Stimulated activated naive CD8-positive, alpha-beta T cell treated with anti-CD3 and anti-CD28 coated beads, Interleukin-15, Interleukin-2, amounts not matched to agents 100 ng/mL and 50 ng/mL, for 24 hours (primary cell): Measurements from ENCODE around the gene TTLL5.

ENCODE experiments used
- H3K27ac Mint-ChIP-seq: one replicate; pipeline ENCODE4 v1.8.0; 2021; ENCODE audit warnings: mild to moderate bottlenecking, mixed read lengths
- H3K27me3 Mint-ChIP-seq: one replicate; pipeline ENCODE4 v1.8.0; 2021; ENCODE audit warnings: mixed read lengths
- H3K36me3 Mint-ChIP-seq: one replicate; pipeline ENCODE4 v1.8.0; 2021; ENCODE audit warnings: low read depth, mixed read lengths
- H3K4me1 Mint-ChIP-seq: one replicate; pipeline ENCODE4 v1.8.0; 2021; ENCODE audit warnings: low read depth, mixed read lengths
- H3K4me3 Mint-ChIP-seq: one replicate; pipeline ENCODE4 v1.8.0; 2021; ENCODE audit warnings: mild to moderate bottlenecking, mixed read lengths
- H3K9me3 Mint-ChIP-seq: one replicate; pipeline ENCODE4 v1.8.0; 2021; ENCODE audit warnings: mixed read lengths

The TTLL5 gene

DNA sequence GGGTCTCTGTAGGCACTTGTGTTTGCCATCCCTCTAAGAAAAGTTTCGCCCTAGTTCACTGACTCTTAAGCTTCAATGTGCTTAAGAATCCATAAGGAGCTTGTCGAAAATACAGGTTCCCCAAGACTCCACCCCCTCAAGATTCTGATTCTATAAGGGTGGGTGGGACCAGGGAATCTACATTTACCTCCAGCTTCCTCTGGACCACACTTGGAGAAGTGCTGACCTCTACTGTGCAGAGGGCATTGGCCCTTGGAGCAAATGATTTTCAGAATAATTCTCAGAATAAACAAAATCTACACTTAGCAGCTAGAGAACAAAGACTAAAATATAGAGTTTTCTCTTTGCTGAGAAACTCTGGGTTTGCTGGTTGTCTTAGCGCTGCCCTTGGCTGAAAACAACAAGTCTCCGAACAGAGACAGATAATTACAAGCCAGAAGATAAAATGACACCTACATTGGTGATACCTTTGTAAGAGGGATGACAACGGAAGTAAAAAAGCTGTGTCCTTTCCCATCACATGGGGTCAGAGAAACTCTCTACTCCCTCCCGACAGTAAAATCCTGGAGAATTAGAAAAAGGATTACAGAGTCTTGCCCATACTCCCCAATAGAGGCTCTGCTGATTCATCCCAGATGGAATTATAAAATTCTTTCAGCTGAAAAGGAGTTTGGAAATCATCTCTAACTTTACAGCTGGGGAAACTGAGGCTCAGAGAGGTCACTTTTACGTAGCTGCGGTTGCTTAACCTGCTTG is 316.0 kb downstream of the TTLL5 start:
- H3K9me3 Mint-ChIP-seq, result no peaks in the 10 kb centered on the region
- H3K4me1 Mint-ChIP-seq, result peaks cover 36% of the 10 kb centered on the region
- no peak overlapping the region for H3K27ac Mint-ChIP-seq
- no peak overlapping the region for H3K4me3 Mint-ChIP-seq
- no peaks in the 10 kb centered on the region for H3K36me3 Mint-ChIP-seq
- no peaks in the 10 kb centered on the region for H3K27me3 Mint-ChIP-seq

DNA sequence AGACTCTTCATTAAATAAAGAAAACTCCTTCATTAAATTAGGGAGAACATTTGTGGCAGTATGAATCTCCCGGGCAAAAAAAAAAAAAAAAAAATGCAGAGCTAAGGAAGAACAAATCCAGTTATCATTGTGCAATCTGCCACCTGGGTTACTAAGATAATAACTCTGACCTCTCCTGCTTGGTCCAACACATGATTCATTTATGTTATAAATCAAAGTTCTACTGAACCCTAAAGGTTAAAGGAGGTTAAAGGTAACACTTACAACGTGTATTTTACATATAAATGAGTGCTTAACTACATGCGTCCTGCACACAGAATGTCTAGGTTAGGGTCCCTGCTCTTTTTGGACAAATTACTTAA is 316.5 kb downstream of the TTLL5 start:
- Mint-ChIP-seq H3K4me3 (no peak overlapping the region), H3K27me3 (no peaks in the 10 kb centered on the region), H3K9me3 (no peaks in the 10 kb centered on the region), H3K4me1 (peaks cover 36% of the 10 kb centered on the region), H3K36me3 (no peaks in the 10 kb centered on the region), H3K27ac (no peak overlapping the region)

DNA sequence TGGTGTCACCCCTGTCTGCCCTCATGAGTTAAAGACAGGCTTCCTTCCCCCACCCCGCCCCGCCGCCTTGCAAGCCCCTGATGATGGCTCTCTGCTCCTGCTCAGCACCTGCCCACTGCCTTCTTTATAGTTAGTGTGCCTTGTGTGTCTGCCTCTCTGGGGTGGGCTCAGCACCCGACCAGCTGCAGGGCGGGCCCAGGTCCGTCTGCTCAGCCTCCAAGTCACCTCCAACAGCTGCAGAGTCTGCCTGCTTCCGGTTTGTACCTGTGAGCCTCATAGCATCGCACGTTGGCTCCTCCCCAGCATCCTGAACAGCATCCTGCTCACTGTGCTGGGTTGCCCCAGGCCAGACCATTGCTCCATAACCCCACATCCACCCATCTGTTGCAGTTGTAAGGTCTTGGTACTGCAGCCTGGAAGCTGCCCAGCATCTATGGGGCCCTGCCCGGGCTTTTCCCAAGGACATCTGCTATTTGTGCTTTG is 317.2 kb downstream of the TTLL5 start:
- Mint-ChIP-seq H3K4me3 (no peak overlapping the region), H3K9me3 (no peaks in the 10 kb centered on the region), H3K4me1 (peaks cover 42% of the 10 kb centered on the region), H3K36me3 (no peaks in the 10 kb centered on the region), H3K27me3 (no peaks in the 10 kb centered on the region), H3K27ac (no peak overlapping the region)

GRCh38 chr14:75979071-75979571 is 318.1 kb downstream of the TTLL5 start:
- Mint-ChIP-seq H3K4me3 (peak overlapping the region; percentile 48), H3K4me1 (peaks cover 42% of the 10 kb centered on the region)

DNA sequence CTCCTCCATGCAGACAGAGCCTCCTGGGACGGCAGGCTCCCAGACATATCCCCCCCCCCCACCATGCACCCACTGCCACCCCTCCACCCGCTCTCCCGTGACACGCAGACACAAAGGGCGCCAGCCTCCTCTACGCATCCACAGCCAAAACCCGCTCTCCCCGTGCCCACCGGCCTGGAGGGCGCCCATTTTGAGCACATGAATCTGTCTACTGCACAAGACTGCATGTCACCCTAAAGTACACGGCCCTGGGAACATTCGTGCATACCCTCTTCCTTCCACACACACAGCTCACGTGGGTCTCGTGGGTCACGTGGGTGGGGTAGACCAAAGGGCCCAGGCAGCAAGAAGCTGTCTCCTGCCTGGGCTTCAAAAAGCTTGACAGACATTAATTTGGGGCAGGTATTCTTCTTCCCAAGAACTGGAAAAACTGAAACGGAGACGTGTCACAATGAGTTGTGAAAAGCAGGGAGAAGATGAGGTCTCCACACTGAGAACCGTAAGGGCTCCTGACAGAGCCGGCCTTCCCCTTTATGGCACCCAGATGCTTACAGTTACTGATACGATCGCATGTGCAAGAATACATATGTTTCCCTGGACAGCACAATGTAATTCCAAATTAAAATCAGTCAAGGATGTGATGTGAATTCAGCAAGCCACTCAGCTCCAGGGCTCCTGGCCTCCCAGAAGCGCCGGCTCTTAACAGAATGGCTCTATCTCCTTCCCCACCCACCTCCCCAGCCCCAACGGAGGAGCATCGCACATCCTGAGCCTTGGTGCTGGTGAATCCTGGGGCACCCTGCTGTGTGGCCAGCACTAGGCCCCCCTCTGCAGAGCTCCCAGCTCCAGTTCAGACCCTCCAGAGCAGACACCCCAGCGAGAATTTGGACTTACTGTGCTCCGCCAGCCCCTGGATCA is 318.9 kb downstream of the TTLL5 start:
- H3K27me3 Mint-ChIP-seq, result no peaks in the 10 kb centered on the region
- H3K27ac Mint-ChIP-seq, result no peak overlapping the region
- H3K9me3 Mint-ChIP-seq, result no peaks in the 10 kb centered on the region
- H3K4me3 Mint-ChIP-seq, result peak overlapping the region; percentile 48
- peaks cover 42% of the 10 kb centered on the region for H3K4me1 Mint-ChIP-seq
- H3K36me3 Mint-ChIP-seq, result no peaks in the 10 kb centered on the region

More at GRCh38 chr14:75979071-75979571, 318.1 kb downstream of the TTLL5 start:
- Mint-ChIP-seq H3K27me3 (no peaks in the 10 kb centered on the region), H3K9me3 (no peaks in the 10 kb centered on the region), H3K36me3 (no peaks in the 10 kb centered on the region), H3K27ac (no peak overlapping the region)

- H3K4me3 Mint-ChIP-seq, result peak overlapping the region; percentile 88
- H3K4me1 Mint-ChIP-seq, result peaks cover 46% of the 10 kb centered on the region
- no peaks in the 10 kb centered on the region for H3K9me3 Mint-ChIP-seq
- no peaks in the 10 kb centered on the region for H3K36me3 Mint-ChIP-seq
- H3K27ac Mint-ChIP-seq, result no peak overlapping the region
- no peaks in the 10 kb centered on the region for H3K27me3 Mint-ChIP-seq
These were observed 319.8 kb downstream of the TTLL5 start for GRCh38 chr14:75980856-75981255.

DNA sequence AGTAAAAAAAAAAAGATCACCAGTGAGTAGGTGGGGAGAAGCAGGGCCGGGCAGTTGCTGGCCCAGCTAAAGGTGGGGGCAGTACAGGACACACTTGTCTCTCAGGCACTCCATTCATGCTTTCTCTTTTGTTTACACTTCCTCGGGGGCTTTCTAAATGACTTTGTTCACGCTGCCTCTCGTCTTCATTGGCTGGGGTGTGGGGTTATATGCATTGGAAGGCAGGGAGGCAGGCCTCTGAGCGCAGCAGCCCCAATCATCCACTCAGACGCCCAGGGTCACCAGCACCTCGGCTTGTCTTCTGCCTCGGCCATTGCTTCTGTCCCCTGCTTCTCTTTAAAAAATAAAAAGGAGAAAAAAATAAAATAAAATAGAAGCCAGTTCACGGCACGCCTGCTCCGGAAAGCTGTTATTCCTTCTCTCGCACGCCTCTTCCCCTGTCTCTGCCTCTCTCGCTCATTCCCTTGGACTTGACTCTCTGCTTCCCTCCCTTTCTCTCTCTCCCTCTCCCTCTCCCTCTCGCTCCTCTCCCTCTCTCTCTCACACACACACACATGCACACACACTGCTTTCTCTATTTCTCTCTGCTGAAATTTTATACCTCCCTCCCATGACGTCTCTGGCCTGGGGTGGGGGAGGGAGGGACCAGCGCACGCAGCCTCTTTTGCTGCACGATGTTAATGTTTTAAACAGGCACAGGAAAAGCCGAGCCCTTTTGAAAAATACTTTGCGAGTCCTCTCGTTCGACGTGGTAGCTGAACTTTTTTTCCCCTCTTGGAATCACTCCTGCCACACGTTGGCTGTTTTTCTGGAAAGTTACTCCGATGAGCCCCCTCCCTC is 320.6 kb downstream of the TTLL5 start, which contains the start of gene TGFB3:
Gene TGFB3, minus strand, starts transcription at position 570 of the 840 bp plus-strand sequence. CDS start 1,102 bp downstream, outside the sequence.
- Mint-ChIP-seq H3K4me1 (peaks cover 52% of the 10 kb centered on the region), H3K36me3 (no peaks in the 10 kb centered on the region), H3K4me3 (peak within 1 kb of the TSS; percentile 88), H3K9me3 (no peaks in the 10 kb centered on the region), H3K27ac (peak within 1 kb of the TSS; percentile 86), H3K27me3 (no peaks in the 10 kb centered on the region)

GRCh38 chr14:75982266-75983018 is 321.4 kb downstream of the TTLL5 start:
- Mint-ChIP-seq H3K36me3 (no peaks in the 10 kb centered on the region), H3K4me1 (peaks cover 54% of the 10 kb centered on the region), H3K9me3 (no peaks in the 10 kb centered on the region), H3K27ac (peak overlapping the region; percentile 86), H3K4me3 (peak overlapping the region; percentile 88), H3K27me3 (no peaks in the 10 kb centered on the region)

GRCh38 chr14:75983019-75983358 is 321.9 kb downstream of the TTLL5 start:
- Mint-ChIP-seq H3K36me3 (no peaks in the 10 kb centered on the region), H3K4me3 (peak overlapping the region; percentile 88), H3K27me3 (no peaks in the 10 kb centered on the region), H3K27ac (peak overlapping the region; percentile 63), H3K4me1 (peaks cover 54% of the 10 kb centered on the region), H3K9me3 (no peaks in the 10 kb centered on the region)

DNA sequence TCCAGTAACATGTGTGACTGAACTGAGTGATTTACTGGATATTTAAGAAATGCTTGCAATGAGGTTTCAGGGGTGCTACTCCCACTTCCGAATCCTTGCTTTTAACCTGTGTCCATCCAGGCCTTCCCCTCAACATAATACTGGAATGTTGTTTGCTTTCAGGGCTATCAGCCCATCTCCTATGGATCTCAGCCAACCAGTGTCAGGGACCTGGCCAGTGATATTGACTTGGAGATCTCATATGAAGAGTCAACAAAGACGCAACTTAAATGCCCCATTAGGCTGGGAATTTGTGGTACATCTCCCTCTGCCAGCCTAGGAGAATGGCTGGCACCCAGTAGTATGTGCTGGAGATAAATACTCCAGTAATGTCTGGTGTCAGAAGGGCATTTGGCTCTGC is 323.6 kb downstream of the TTLL5 start:
- H3K4me1 Mint-ChIP-seq, result peaks cover 38% of the 10 kb centered on the region
- no peaks in the 10 kb centered on the region for H3K27me3 Mint-ChIP-seq

GRCh38 chr14:75985618-75986438 is 324.8 kb downstream of the TTLL5 start, which contains the start of gene IFT43:
Gene IFT43 (plus strand): TSS chr14:75985763. CDS start chr14:75985787, 24 bp downstream.
- H3K27me3 Mint-ChIP-seq, result no peaks in the 10 kb centered on the region
- peaks cover 29% of the 10 kb centered on the region for H3K4me1 Mint-ChIP-seq
- peaks cover 14% of the 10 kb centered on the region for H3K36me3 Mint-ChIP-seq
- H3K27ac Mint-ChIP-seq, result peak within 1 kb of the TSS; percentile 70
- no peaks in the 10 kb centered on the region for H3K9me3 Mint-ChIP-seq
- peak within 1 kb of the TSS; percentile 88 for H3K4me3 Mint-ChIP-seq

More for the DNA sequence above, 323.6 kb downstream of the TTLL5 start:
- no peak overlapping the region for H3K27ac Mint-ChIP-seq
- no peaks in the 10 kb centered on the region for H3K9me3 Mint-ChIP-seq
- H3K36me3 Mint-ChIP-seq, result peaks cover 3% of the 10 kb centered on the region
- no peak overlapping the region for H3K4me3 Mint-ChIP-seq

DNA sequence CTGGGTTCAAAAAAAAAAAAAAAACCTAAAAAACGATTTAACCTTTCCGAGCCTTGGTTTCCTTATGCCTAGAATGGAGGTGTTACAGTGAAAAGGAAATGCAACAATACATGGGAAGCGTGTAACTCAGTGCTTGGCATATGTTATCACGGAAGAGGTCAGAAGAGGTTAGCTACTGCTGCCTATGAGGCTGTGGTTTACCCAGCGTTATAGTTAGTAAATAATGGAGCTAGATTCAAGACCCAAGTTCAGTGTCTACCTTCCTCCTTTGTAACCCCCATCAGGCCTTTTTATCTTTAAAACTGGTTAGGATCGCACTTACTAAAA is 325.4 kb downstream of the TTLL5 start:
- Mint-ChIP-seq H3K27ac (peak overlapping the region; percentile 66), H3K4me3 (peak overlapping the region; percentile 88), H3K4me1 (peaks cover 24% of the 10 kb centered on the region), H3K27me3 (no peaks in the 10 kb centered on the region), H3K36me3 (peaks cover 14% of the 10 kb centered on the region), H3K9me3 (no peaks in the 10 kb centered on the region)
